Smooth muscle cell (in vitro differentiated cells): ENCODE results near the gene SNRPD2. TPM values are rescaled to one million over a fixed set of nuclear protein-coding genes. Genes with fewer than 3 reads are reported as not detected.

ENCODE experiments used
- DNase-seq: peaks from one replicate; lab custom pipeline; 2025; ENCODE audit not compliant: unreplicated experiment; lab: John Stamatoyannopoulos, UW
- H2AFZ ChIP-seq: fragments of 200-600 bp; sonication (generic); 2 replicates; pipeline ENCODE4 v1.6.0; 2016; ENCODE audit warnings: antibody characterized with exemption, low read depth, mild to moderate bottlenecking
- H3F3A ChIP-seq: fragments of 200-600 bp; sonication (generic); 2 replicates; pipeline ENCODE4 v1.6.0; 2017; ENCODE audit warnings: antibody characterized with exemption, low read depth
- H3K27ac ChIP-seq: fragments of 200-600 bp; sonication (generic); 2 replicates; pipeline ENCODE4 v1.5.1; 2016; ENCODE audit warnings: low read depth, mild to moderate bottlenecking
- H3K27me3 ChIP-seq: fragments of 200-600 bp; sonication (generic); 2 replicates; pipeline ENCODE4 v1.6.1; 2016; ENCODE audit warnings: low read depth, mild to moderate bottlenecking
- H3K36me3 ChIP-seq: fragments of 200-600 bp; sonication (generic); 2 replicates; pipeline ENCODE4 v1.5.1; 2016; ENCODE audit warnings: low read depth
- H3K4me1 ChIP-seq: fragments of 200-600 bp; sonication (generic); 2 replicates; pipeline ENCODE4 v1.5.1; 2016; ENCODE audit warnings: low read depth
- H3K4me2 ChIP-seq: fragments of 200-600 bp; sonication (generic); 2 replicates; pipeline ENCODE4 v1.6.0; 2016; ENCODE audit warnings: mild to moderate bottlenecking
- H3K4me3 ChIP-seq: fragments of 200-600 bp; sonication (generic); 2 replicates; pipeline ENCODE4 v1.5.1; 2016; ENCODE audit warnings: mild to moderate bottlenecking
- H3K79me2 ChIP-seq: fragments of 200-600 bp; sonication (generic); 2 replicates; pipeline ENCODE4 v1.6.0; 2016; ENCODE audit warnings: low read depth, mild to moderate bottlenecking
- H3K9ac ChIP-seq: fragments of 200-600 bp; sonication (generic); 2 replicates; pipeline ENCODE4 v1.6.0; 2016; ENCODE audit warnings: low read depth
- H3K9me3 ChIP-seq: fragments of 200-600 bp; sonication (generic); replicated peaks from 2 replicates; pipeline ENCODE4 v1.5.1; 2016; ENCODE audit warnings: low read depth
- H4K20me1 ChIP-seq: fragments of 200-600 bp; sonication (generic); 2 replicates; pipeline ENCODE4 v1.6.0; 2016; ENCODE audit warnings: low read depth
- WGBS: methylation state at CpG from one replicate; pipeline ENCODE4 v1.1.7; 2016; ENCODE audit warnings: low lambda C conversion rate; 5-methylcytosine and 5-hydroxymethylcytosine counted together
- polyA plus RNA-seq: library from polyadenylated mRNA; unstranded; fragments of >200 nt; fragmentation: Nextera tagmentation; extraction: Ambion mirVana; gene quantifications from 2 replicates; pipeline ENCODE4 v1.2.1, GENCODE V29; 2016
- total RNA-seq: library from RNA; depleted of rRNA; stranded (reverse); fragments of >200 nt; gene quantifications from 2 replicates; pipeline ENCODE4 v1.2.3, GENCODE V29; 2014
- TF ChIP-seq, protein P1 (sequence below): fragments of 200-600 bp; sonication (generic); IDR thresholded peaks from 2 replicates; pipeline ENCODE4 v1.5.1; 2017; ENCODE audit warnings: borderline replicate concordance, mild to moderate bottlenecking, antibody characterized with exemption; ENCODE audit not compliant: insufficient read depth, poor library complexity, severe bottlenecking

SNRPD2 gene
- total RNA-seq (234 and 284 TPM in 2 replicates), polyA plus RNA-seq (637 and 690 TPM in 2 replicates)

DNA sequence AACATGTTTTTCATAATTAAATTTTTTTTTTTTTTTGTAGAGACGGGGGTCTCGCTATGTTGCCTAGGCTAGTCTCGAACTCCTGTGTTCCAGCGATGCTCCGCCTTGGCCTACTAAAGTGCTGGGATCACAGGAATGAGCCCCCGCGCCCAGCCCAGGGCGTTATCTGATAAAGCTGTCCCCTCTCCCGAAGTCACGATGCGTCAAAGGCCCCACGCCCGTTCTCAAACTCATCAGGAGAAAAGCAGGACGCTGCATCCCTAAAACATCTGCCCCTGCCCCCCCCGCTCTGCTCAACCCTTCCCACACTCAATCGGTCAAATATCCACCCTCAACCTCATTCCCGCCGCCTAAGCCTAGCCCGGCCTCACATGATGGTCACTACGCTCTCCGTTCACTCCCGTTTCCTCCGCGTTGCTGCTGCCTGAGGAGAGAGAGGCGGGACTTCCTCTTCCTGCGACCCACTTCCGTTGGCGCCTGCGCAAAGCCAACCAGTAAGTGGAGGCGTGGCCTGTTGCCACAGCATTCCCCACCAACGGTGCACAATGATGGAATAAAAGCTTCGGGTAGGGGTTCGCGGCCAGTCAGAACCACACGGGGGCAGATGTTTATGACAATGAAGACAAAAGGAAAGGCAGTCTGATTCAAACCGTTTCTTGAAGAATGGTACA is at the start of gene SNRPD2:
SNRPD2 (minus strand) TSS at position 438 of the 671 bp plus-strand sequence; CDS start at position 373, 65 bp downstream.
- DNase-seq: peak; percentile 97
- Histone ChIP-seq H3K4me3 (peak within 1 kb of the TSS; percentile 68), H3K36me3 (no peaks in the 10 kb centered on the region), H4K20me1 (no peaks in the 10 kb centered on the region), H3K4me2 (peak within 1 kb of the TSS; percentile 90), H3F3A (peaks cover 5% of the 10 kb centered on the region), H3K27ac (peak within 1 kb of the TSS; percentile 95), H3K27me3 (no peaks in the 10 kb centered on the region), H3K9ac (peak within 1 kb of the TSS; percentile 94), H3K4me1 (peaks cover 6% of the 10 kb centered on the region), H3K9me3 (no peaks in the 10 kb centered on the region), H3K79me2 (peaks cover 27% of the 10 kb centered on the region), H2AFZ (peak within 1 kb of the TSS; percentile 40)
- under 1% methylated on average over 35 of the region's 36 CpGs for WGBS
- TF ChIP-seq, protein P1, sequence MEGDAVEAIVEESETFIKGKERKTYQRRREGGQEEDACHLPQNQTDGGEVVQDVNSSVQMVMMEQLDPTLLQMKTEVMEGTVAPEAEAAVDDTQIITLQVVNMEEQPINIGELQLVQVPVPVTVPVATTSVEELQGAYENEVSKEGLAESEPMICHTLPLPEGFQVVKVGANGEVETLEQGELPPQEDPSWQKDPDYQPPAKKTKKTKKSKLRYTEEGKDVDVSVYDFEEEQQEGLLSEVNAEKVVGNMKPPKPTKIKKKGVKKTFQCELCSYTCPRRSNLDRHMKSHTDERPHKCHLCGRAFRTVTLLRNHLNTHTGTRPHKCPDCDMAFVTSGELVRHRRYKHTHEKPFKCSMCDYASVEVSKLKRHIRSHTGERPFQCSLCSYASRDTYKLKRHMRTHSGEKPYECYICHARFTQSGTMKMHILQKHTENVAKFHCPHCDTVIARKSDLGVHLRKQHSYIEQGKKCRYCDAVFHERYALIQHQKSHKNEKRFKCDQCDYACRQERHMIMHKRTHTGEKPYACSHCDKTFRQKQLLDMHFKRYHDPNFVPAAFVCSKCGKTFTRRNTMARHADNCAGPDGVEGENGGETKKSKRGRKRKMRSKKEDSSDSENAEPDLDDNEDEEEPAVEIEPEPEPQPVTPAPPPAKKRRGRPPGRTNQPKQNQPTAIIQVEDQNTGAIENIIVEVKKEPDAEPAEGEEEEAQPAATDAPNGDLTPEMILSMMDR: no peak

DNA sequence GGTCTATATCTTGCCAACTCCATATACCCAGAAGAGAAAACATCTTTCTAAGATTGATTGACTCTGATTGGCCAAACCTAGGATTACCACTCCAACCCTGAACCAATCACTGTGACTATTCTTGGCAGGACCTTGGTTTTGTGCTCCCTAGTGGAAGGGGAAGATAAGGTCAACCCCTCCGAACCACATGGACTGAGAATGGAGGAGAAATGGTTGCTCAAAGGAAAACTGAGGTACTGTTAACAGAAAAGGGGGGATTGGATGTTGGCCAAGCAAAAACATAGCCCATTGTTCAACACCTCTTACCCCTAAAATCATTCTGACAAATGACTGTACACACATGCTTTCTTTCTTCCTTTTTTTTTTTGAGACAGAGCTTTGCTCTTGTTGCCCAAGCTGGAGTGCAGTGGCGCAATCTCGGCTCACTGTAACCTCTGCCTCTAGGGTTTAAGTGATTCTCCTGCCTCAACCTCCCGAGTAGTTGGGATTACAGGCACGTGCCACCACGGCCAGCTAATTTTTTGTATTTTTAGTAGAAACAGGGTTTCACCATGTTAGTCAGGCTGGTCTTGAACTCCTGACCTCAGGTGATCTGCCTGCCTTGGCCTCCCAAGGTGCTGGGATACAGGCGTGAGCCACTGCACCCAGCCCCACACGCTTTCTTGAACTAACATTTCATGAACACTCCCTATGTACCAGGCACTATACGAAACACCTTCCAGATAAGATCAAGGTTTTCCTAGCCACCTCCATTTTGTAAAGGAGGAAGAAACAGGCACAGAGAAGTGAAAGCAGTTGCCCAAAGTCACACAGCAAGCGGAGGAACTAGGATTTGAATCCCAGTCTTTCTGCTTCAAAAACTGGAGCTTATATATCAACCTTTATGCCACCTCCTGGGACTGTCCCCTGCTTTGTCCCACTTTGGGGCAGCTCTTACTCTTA is 48.0 kb upstream of the SNRPD2 start:
- H3K79me2 ChIP-seq: no peaks in the 10 kb centered on the region
- no peaks in the 10 kb centered on the region for H3K36me3 ChIP-seq
- H2AFZ ChIP-seq: no peak overlapping the region
- no peaks in the 10 kb centered on the region for H3F3A ChIP-seq
- no peak for DNase-seq
- TF ChIP-seq, protein P1: no peak
- H3K4me2 ChIP-seq: no peak overlapping the region
- H4K20me1 ChIP-seq: no peaks in the 10 kb centered on the region
- H3K27me3 ChIP-seq: no peaks in the 10 kb centered on the region
- no peak overlapping the region for H3K9ac ChIP-seq
- no peaks in the 10 kb centered on the region for H3K4me1 ChIP-seq
- no peaks in the 10 kb centered on the region for H3K9me3 ChIP-seq
- no peak overlapping the region for H3K4me3 ChIP-seq
- H3K27ac ChIP-seq: no peak overlapping the region
- WGBS: 92% methylated on average over 10 of the region's 10 CpGs

DNA sequence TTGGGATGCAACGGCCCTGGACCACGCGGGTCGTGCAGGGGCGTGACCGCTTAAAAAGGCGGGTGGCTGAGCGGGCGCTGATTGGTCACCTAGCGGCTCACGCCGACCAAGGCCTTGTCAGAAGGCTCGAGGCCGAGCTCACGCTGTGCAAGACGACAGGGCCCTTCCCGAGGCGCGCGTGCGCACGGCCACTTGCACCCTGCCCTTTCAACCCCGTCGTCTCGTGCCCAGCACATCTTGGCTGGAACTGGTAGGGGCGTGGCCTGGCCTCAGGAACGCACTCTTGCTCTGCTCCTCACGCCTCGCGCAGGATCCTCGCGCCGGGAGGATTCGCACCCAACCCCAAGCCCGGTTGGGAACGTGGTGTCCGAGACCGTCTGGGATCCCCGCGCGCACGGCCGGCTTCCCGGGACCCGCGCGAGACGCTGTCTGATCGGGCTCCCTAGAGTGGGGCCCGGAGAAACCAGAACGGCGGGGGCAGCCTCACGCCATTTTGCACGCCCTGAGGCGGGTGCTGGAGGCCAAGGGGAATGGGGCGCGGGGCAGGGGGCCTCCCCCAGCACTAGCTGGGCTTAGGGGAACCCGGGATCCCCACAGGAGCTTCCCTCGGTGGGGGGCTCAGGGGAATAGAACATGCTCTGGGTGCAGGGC is 41.5 kb upstream of the SNRPD2 start, which contains the start of gene MEIOSIN:
MEIOSIN (plus strand) TSS at position 280 of the 651 bp plus-strand sequence. CDS start 1,938 bp downstream, outside the sequence.
- Histone ChIP-seq H3F3A (no peaks in the 10 kb centered on the region), H3K9ac (no peak within 1 kb of the TSS), H3K4me1 (peaks cover 4% of the 10 kb centered on the region), H2AFZ (no peak within 1 kb of the TSS), H4K20me1 (peaks cover 6% of the 10 kb centered on the region), H3K9me3 (no peaks in the 10 kb centered on the region), H3K27me3 (no peaks in the 10 kb centered on the region), H3K4me2 (no peak within 1 kb of the TSS), H3K4me3 (no peak within 1 kb of the TSS), H3K79me2 (peaks cover 22% of the 10 kb centered on the region), H3K36me3 (no peaks in the 10 kb centered on the region), H3K27ac (no peak within 1 kb of the TSS)
- DNase-seq: no peak
- WGBS: 98% methylated on average over 42 of the region's 59 CpGs
- TF ChIP-seq, protein P1: no peak
